GM18526 (cell line): ENCODE measurements around the gene SLC2A8.
A peak's percentile ranks its signal among the peaks of the same experiment; 100 is the strongest.

Experiments
- POLR2A ChIP-seq: IDR thresholded peaks from 3 replicates; pipeline ENCODE4 v1.6.1; 2011; ENCODE audit not compliant: insufficient read length; ENCODE audit errors: extremely low read depth

SLC2A8 gene

GRCh38 chr9:127406799-127407491 is 10.0 kb downstream of the SLC2A8 start:
- TF ChIP-seq POLR2A: no peak

GRCh38 chr9:127407492-127407843 is 10.5 kb downstream of the SLC2A8 start:
- TF ChIP-seq POLR2A: no peak

DNA sequence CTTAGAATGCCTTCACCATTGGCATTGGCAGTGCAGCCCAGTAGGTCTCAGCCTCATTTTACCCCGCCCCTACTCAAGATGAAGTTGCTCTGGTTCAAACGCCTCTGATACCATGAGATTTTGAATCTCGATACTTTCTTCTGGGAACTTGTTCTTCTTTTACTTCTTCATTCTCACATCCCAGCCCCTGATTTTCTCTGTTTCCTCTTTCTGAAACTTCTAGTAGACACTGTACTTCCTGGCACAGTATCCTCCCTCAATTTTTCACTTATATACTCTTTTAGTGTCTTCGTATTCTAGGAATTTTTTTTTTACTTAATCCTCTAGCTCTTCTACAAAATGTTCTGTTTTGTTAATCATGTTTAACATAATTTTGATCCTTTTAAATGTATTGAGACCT is 14.2 kb downstream of the SLC2A8 start:
- no peak for TF ChIP-seq POLR2A

- TF ChIP-seq POLR2A: no peak
Observed at GRCh38 chr9:127415141-127415540, 18.2 kb downstream of the SLC2A8 start.

GRCh38 chr9:127415657-127416056 is 18.7 kb downstream of the SLC2A8 start:
- no peak for TF ChIP-seq POLR2A

- TF ChIP-seq POLR2A: no peak
Observed at GRCh38 chr9:127417131-127418036, 20.4 kb downstream of the SLC2A8 start.

- no peak for TF ChIP-seq POLR2A
Observed at GRCh38 chr9:127418037-127418471, 21.1 kb downstream of the SLC2A8 start.

GRCh38 chr9:127419348-127419747 is 22.4 kb downstream of the SLC2A8 start:
- no peak for TF ChIP-seq POLR2A

DNA sequence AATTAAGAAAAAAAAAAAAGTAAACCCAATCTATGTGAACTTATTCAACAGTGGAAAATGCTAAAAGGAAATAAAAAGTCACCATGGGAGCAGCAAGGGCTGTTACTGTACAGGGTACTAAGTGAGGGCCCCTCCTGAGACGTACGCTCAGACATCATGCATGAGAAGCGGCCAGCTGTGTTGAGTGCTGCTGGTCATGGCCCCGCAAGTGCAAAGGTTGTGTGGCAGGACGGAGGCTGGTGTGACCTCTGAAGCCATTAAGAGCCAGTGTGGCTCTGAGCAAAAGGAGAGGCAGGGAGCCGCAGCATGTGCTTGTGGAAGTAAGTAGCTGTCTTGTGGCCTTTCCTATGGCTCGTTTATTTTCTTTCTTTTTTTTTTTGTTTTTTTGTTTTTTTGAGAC is 24.1 kb downstream of the SLC2A8 start:
- no peak for TF ChIP-seq POLR2A

GRCh38 chr9:127422133-127422782 is 25.3 kb downstream of the SLC2A8 start:
- no peak for TF ChIP-seq POLR2A

DNA sequence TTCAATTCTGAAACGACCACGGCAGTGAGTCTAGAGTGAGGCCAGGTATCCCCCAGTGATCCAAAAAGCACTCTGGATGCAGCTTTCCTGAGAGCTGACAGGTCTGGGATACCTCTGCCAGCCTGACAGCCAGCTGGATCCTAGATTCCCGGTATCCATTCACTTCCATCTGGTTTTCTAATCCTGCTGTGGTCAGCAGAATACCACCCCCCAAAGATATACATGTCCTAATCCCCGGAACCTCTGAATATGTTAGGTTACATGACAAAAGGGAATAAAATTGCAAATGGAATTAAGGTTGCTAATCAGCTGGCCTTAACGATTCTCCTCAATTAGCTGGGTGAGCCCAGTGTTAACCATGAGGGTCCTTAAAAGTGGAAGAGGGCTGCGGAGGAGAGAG is 25.8 kb downstream of the SLC2A8 start:
- TF ChIP-seq POLR2A: no peak

DNA sequence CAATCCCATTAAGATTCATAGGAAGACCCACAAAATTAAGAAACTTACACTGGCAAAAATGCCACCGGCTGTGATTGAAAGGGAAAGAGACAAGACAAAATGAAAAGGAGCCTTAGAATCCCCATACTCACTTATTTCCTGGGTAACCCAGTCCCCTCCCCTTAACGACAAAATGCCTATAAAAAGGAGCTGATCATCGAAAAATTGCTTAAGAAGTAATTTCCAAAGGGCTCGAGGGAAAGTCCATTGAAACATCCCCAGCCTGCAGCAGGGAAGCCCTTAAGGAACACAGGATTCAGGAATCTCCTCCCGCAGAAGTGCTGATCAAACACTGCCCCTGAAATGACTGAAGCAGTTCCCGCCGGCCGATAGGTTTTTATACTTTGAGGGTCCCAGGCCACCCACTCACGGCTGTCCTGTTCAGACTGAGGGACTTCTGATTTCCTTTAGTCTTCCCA is 26.5 kb downstream of the SLC2A8 start:
- no peak for TF ChIP-seq POLR2A

DNA sequence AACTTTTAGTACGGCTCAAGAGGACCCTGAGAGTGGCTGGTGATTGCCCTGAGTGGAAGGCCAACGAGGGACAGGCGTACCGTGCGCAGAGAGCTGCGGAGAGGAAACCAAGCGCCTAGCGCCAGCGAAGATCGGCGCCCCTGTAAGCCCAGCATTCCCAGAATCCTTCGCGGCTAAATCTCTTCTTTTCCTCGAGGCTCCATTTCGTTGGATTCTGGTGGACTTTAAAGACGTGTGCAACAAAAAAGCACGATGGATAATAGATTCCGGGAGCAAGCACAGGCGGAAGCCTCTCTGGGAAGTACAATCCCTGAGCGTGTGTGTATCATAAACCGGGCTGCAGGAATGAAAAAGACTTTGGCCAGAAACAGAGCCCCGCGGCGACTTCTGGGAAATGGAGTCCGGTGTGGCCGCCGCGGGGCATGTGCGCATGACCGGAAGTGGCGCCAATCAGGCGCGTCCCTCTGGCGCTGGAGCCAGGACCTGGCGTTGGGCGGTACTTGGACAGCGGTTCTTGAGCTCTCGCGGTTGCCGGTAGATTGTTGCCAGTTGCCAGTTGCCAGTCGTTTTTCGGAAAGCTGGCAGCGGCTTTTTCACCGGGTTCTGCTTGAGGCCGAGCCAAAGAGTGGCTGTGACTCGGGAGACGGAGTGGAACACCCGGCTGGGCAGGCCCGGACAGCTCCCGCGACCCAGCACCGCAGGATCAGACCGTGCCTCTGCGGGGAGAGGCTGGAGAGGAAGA is 27.1 kb downstream of the SLC2A8 start, which contains the start of gene ZNF79:
TSS of gene ZNF79 (plus strand) at position 449 of the 742 bp plus-strand sequence. CDS start 406 bp downstream, outside the sequence.
- TF ChIP-seq POLR2A: peak; percentile 56

DNA sequence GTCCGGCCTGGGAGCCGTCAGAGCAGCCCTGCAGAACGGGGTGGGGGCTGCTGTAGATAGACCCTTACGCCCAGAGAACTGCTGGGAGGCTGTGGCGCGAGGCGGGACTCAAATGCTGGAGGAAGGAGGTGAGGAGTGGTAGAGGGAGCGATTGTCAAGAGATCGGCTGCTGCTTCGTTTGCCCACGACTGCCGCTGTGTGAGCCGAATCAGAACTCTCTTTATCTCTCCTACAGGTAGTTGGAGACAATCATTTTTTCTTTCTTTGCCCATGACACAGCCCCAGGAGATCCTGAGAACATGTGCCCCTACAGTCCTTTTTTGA is 27.7 kb downstream of the SLC2A8 start:
- no peak for TF ChIP-seq POLR2A

- no peak for TF ChIP-seq POLR2A
Observed at GRCh38 chr9:127426756-127427155, 29.8 kb downstream of the SLC2A8 start.
